GM21529 (cell line): ENCODE results near the gene FAM83G.

Experiments
- ATAC-seq: cut with Tn5 transposase; IDR thresholded peaks from one replicate; pipeline ENCODE4 v1.9.1; 2021; ENCODE audit not compliant: unreplicated experiment

Gene FAM83G

GRCh38 chr17:18921912-18922451 lies 82.6 kb downstream of the FAM83G start:
- ATAC-seq, result peak; percentile 71

- ATAC-seq, result no peak
Measured at GRCh38 chr17:18921485-18921884, 83.1 kb downstream of the FAM83G start.

GRCh38 chr17:18920911-18921441 lies 83.6 kb downstream of the FAM83G start:
- no peak for ATAC-seq

GRCh38 chr17:18919963-18920362 lies 84.6 kb downstream of the FAM83G start:
- ATAC-seq, result no peak
